GM12892 (cell line): ENCODE measurements around the gene PSEN1.

Experiments
- DNase-seq: peaks from one replicate; pipeline ENCODE4 v3.0.0; 2011; ENCODE audit not compliant: insufficient read length
- FAIRE-seq: peaks from 2 replicates; lab custom pipeline; 2011; peaks lifted over from hg19 to GRCh38; lab: Jason Lieb, UNC
- POLR2A ChIP-seq: IDR thresholded peaks from 2 replicates; pipeline ENCODE4 v1.6.1; 2011; ENCODE audit warnings: low read depth, low read length, control low read depth
- POLR2AphosphoS5 ChIP-seq: IDR thresholded peaks from 2 replicates; pipeline ENCODE4 v1.6.1; 2011; ENCODE audit warnings: low read depth, low read length, control low read depth
- TAF1 ChIP-seq: IDR thresholded peaks from 2 replicates; pipeline ENCODE4 v1.6.1; 2011; ENCODE audit warnings: low read depth, mild to moderate bottlenecking, control low read depth, low read length, borderline replicate concordance

PSEN1 gene

DNA sequence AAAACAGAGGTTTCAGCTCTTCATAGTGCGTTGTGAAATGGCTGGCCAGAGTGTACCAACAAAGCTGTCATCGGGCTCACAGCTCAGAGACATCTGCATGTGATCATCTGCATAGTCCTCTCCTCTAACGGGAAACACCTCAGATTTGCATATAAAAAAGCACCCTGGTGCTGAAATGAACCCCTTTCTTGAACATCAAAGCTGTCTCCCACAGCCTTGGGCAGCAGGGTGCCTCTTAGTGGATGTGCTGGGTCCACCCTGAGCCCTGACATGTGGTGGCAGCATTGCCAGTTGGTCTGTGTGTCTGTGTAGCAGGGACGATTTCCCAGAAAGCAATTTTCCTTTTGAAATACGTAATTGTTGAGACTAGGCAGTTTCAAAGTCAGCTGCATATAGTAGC lies 86.7 kb downstream of the PSEN1 start:
- DNase-seq = no peak
- peak; percentile 67 for FAIRE-seq
- TF ChIP-seq POLR2A (0 out of 2 replicates have a peak, but pooled peaks have one; percentile 12), POLR2AphosphoS5 (no peak)

DNA sequence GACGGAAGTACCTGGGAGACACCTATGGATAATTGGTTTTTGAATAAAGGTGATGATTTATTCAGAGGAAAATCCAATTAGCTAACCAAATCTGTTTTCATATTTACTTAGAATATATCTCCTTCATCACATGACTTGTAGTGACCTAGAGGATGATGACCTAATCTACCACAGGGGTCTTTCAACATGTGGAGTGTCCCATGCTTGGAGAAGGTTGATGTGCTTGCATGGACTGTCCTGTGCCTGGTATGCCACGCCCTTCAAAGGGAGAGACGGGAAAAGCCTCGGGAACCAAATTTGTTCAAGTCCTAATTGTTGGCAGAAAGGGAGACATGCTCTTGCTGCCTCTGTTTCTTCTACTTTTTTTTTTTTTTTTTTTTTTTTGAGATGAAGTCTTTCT lies 89.2 kb downstream of the PSEN1 start:
- no peak for DNase-seq
- FAIRE-seq = no peak
- TF ChIP-seq POLR2A (no peak), POLR2AphosphoS5 (no peak), TAF1 (no peak)

DNA sequence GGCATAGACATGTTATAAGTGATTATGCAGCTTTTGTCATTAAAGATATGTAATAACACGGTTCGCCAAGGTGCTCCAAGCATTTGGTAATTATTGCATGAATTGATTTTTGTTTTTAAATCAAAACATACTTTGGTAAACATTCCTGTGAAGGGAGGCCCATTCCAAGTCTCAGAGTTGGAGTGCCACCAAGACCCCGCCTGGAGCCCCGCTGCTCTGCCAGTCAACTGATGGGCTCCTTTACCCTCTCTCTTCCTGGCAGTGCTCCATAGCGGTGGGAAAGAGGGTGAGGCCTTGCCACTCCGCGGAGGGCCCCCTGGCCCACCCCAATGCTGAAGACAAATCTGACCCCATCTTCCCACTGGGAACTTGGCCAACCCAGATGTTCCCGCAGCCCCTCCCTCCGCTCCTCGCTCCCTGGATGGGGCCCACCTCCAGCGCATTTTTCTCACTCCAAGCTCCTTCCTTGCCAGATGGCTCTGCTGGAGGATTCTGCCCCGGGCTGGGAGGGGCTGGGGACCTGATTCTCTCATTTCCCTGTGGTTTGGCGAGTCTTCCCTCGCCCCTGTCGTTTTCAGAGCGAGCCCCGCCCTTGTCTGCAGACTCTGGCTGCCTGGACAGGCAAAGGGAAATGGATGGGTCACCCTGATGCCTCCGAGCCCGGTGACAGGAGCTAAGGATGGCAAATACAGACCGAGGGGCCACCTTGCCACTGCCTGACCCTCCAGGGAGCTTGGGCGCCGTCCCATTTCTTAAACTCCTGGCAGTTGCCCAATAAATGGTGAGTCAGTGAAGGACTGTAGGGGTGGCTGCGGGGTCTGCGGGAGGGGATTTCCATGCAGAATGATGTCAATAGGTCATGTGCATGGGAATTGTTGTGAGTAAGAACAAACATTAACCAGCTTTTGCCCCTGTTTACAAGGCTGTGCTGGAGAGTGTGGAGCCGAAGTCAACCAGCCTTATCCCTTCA lies 91.8 kb downstream of the PSEN1 start:
- TF ChIP-seq POLR2AphosphoS5 (no peak), POLR2A (no peak), TAF1 (no peak)
- no peak for DNase-seq
- FAIRE-seq = no peak

DNA sequence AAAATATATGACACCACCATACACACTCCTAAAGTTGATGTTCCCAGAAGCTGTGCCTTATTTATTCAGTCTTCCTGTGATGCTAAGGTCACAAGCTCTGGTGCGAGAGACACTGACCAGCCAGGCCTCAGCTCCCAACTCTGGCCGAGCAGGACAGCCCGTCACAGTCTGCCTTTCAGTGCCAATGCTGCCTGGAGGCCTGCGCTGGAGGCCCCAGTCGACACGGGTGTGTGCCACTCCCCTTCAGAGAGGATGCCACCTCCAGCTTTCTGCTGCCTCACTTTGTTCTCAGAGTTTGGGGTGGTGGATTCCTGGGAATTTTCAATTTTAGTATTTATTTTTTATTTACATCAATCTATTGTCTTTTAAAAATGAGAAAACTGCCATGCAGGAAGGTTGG lies 93.7 kb downstream of the PSEN1 start:
- TF ChIP-seq POLR2A = no peak
- FAIRE-seq = no peak
- DNase-seq = no peak

DNA sequence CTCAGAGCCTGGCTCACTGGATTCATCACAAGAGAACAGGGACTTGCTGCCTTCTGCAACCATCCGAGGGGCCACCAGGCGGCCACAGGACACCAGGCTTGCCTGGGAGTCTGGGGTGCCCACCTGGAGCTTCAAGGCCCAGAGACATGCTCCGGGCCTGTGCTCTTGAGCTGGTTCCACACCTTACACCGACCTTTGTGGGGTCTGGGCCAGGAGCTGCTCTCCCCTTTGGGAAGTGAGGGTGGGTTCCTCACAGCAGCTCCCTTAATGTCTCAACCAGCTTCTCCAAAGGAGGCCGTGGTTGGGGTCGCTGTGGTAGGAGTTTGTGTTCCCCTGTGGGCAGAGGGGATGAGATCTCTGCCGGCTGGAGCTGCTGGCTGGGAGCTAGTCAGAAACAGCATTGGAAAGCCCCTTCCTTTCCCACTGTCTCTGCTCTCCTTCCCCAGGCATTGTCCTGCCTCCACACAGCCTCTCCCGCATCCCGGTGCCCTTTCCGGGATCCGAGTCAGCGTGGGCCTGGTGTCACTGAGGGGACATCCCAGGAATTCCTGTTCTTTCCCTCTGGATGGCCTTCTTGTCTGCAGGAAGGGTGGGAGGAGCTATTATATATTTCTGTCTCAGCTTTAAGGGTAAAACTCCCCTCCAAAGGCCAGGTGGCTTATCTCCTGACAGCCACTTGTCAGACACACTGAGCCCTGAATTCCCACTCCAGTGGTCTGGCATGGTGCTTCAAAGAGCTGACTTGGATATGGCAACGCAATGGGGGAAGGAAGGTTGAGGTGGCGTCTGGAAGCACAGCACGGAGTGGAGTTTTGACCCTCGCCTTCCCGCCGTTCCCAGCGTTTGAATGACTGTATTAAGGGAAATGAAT lies 95.9 kb downstream of the PSEN1 start:
- TF ChIP-seq POLR2A (no peak), POLR2AphosphoS5 (no peak), TAF1 (no peak)
- no peak for FAIRE-seq
- DNase-seq = no peak

DNA sequence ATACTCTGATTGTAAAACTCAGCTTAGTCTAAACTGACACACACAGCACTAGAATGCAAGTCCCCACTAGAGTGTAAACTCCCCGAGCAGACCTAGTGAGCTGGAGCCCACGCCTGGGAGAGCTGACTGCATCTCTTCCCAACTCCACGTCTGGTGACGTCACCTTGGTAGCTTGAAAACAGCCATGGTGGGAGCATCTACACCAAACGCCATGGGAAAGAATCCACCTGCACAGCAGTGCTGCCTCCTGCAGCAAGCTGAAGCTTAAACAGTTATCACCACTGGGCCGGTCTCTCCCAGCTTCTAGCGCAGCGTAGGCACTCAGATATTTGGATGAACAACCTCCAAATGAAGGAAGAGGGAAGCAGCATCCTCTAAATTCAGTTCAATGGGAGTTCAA lies 96.7 kb downstream of the PSEN1 start:
- FAIRE-seq (no peak), DNase-seq (no peak)
- TF ChIP-seq POLR2A (no peak), TAF1 (no peak), POLR2AphosphoS5 (no peak)

- DNase-seq (no peak), FAIRE-seq (no peak)
- TF ChIP-seq TAF1 (no peak), POLR2AphosphoS5 (no peak), POLR2A (no peak)
Observed at GRCh38 chr14:73233564-73233963, 97.3 kb downstream of the PSEN1 start.

DNA sequence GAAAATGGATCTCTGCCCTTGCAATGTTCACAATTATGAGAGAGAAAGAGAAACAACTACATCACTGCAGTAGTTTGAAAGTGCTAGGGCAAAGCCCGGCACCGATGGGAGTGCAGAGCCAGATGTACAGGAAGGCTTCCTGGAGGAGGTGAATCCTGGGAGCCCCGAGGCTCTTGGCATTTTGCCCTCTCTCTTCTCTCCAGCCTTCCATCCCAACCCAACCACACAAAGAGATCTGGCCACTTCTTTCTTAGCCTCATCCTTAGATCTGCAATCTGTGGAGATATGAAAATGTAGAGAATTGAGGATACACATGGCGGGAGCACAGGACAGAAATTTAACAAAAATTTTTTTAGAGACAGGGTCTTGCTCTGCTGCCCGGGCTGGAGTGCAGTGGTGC lies 97.7 kb downstream of the PSEN1 start:
- TF ChIP-seq POLR2A (no peak), TAF1 (no peak), POLR2AphosphoS5 (no peak)
- DNase-seq (no peak), FAIRE-seq (no peak)

DNA sequence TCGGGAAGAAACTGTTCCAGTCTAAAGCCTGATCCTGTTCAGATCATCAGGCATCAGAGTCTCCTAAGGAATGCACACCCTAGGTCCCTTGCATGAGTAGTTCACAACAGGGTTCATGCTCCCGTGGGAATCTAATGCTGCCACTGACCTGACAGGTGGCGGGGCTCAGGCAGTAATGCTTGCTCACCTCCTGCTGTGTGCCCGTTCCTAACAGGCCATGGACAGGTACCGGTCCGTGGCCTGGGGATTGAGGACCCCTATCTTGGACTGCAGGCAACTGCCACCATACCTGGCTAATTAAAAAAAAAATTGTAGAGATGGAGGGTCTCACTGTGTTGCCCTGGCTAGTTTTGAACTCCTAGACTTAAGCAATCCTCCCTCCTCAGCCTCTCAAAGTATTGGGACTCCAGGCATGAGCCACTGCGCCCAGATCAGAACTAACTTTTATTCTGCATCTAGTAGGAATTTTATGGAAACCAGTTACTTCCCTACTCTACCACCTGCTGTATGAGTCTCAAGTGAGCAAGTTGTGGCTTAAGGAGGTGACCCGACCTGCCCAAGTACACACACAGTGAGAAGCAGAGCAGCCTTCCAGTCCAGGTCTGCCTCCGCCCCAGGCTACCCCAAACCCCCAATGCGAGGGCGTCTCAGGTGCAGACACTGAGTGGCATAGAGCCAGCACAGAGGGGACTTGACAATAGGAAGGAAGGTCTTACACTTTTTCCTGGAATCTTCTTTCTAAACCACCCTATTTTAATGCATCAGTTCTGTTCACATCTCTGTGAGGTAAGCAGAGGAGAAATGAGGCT lies 98.5 kb downstream of the PSEN1 start:
- FAIRE-seq (no peak), DNase-seq (no peak)
- TF ChIP-seq POLR2A (no peak), POLR2AphosphoS5 (no peak), TAF1 (no peak)

- FAIRE-seq = no peak
- TF ChIP-seq POLR2AphosphoS5 (no peak), TAF1 (no peak), POLR2A (no peak)
- no peak for DNase-seq
Observed at GRCh38 chr14:73235531-73236155, 99.3 kb downstream of the PSEN1 start.
